Measurements from ENCODE around the gene TDO2.
"Not testable (repeated sequence)": the region's sequence is repeated elsewhere in the genome, so short reads cannot be mapped to it uniquely, and the experiment has no call there.

TDO2 gene

GRCh38 chr4:155908187-155909139 is 5.0 kb downstream of the TDO2 start:
- DNase-seq, result no peak

GRCh38 chr4:155909615-155910226 is 6.2 kb downstream of the TDO2 start:
- no peak for DNase-seq

GRCh38 chr4:155911905-155912304 is 8.4 kb downstream of the TDO2 start:
- DNase-seq, result no peak

- no peak for DNase-seq
These were observed 11.3 kb downstream of the TDO2 start for GRCh38 chr4:155914782-155915181.

GRCh38 chr4:155921597-155921996 is 18.1 kb downstream of the TDO2 start:
- no peak for DNase-seq

- DNase-seq, result no peak
These were observed 21.1 kb downstream of the TDO2 start for GRCh38 chr4:155924637-155925036.

- no peak for DNase-seq
These were observed 26.3 kb downstream of the TDO2 start for GRCh38 chr4:155929833-155930232.

GRCh38 chr4:155930330-155930729 is 26.8 kb downstream of the TDO2 start:
- no peak for DNase-seq

- no peak for DNase-seq
These were observed 28.1 kb downstream of the TDO2 start for GRCh38 chr4:155931634-155932033.

GRCh38 chr4:155934634-155935033 is 31.1 kb downstream of the TDO2 start:
- DNase-seq, result not testable (repeated sequence)

- DNase-seq, result no peak
These were observed 32.0 kb downstream of the TDO2 start for GRCh38 chr4:155935389-155935986.

- no peak for DNase-seq
These were observed 37.7 kb downstream of the TDO2 start for GRCh38 chr4:155941085-155941790.

GRCh38 chr4:155941820-155942219 is 38.3 kb downstream of the TDO2 start:
- DNase-seq, result no peak

- DNase-seq, result no peak
These were observed 40.3 kb downstream of the TDO2 start for GRCh38 chr4:155943605-155944291.

- no peak for DNase-seq
These were observed 41.0 kb downstream of the TDO2 start for GRCh38 chr4:155944516-155944915.

GRCh38 chr4:155946486-155946885 is 43.0 kb downstream of the TDO2 start:
- DNase-seq, result no peak

GRCh38 chr4:155948541-155948940 is 45.0 kb downstream of the TDO2 start:
- no peak for DNase-seq

- DNase-seq, result no peak
These were observed 47.0 kb downstream of the TDO2 start for GRCh38 chr4:155950461-155950860.

- no peak for DNase-seq
These were observed 49.0 kb downstream of the TDO2 start for GRCh38 chr4:155952501-155952901.

- DNase-seq, result peak; percentile 46
These were observed 49.9 kb downstream of the TDO2 start, which contains the start of gene CTSO for GRCh38 chr4:155953151-155954117. TSS of gene CTSO (minus strand) at chr4:155953866. CDS start at chr4:155953847, 19 bp downstream.

GRCh38 chr4:155954118-155954685 is 50.7 kb downstream of the TDO2 start:
- DNase-seq, result no peak
